Gastroesophageal sphincter (tissue), 3 donors: ENCODE data around the gene TRIP12.

Experiments used
- CTCF ChIP-seq, 4 experiments: fragments of 200-600 bp in 2 of 4; fragments of 450-650 bp in 2 of 4; sonication (generic) in 1 of 4; IDR thresholded peaks; one replicate each; pipeline ENCODE4 v1.5.1; 2017 to 2019; ENCODE audit warnings: antibody characterized with exemption in 4 of 4, mild to moderate bottlenecking in 2 of 4, moderate library complexity in 2 of 4
- POLR2A ChIP-seq, 2 donors: fragments of 450-650 bp; IDR thresholded peaks; one replicate each; pipeline ENCODE4 v1.6.1; 2017; ENCODE audit warnings: antibody characterized with exemption in 2 of 2, mild to moderate bottlenecking in 2 of 2, moderate library complexity in 1 of 2

- no peak for TF ChIP-seq CTCF (IDR thresholded peaks at IDR 0.05)
- TF ChIP-seq POLR2A (IDR thresholded peaks at IDR 0.05): no peak
These were observed 22.2 kb downstream of the TRIP12 start for GRCh38 chr2:229899604-229900003.
